ENCODE measurements around the gene KIAA1210. TPM values are rescaled to one million over a fixed set of nuclear protein-coding genes. Genes with fewer than 3 reads are reported as not detected.

The KIAA1210 gene
- total RNA-seq: not detected

DNA sequence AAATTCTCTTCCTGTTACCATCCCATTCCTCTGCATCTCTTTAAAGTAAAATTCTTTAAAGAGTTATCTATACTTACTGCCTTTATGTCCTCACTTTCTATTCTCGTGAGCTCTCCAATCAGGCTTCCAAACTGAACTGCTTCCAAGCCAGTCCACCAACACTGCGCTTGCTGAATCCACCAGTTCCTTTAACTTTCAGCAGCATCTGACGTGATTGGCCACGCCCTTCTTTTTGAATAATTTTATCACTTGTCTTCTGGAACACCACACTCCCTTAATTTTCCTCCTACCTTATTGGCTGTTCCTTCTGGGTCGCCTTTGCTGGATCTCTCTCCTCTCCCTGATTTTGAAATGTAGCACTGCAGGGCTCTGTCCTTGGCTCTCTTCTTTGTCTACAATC lies at the start of gene KIAA1210:
TSS of gene KIAA1210 (minus strand) at position 163 of the 400 bp plus-strand sequence. CDS start 4,170 bp downstream, outside the sequence.

GRCh38 chrX:119072744-119073143 lies 54.9 kb downstream of the KIAA1210 start, which contains the start of gene CT47C1:
Gene CT47C1, plus strand, starts transcription at chrX:119072993. Its CDS starts 233 bp downstream, at chrX:119073226.

Other genes with a start within 250 kb of the KIAA1210 start
- 1 to 10 TPM in 1 of 2 donors, under 1 TPM in 1; 0.69 to 5.0 TPM for gene LONRF3, start 153.2 kb downstream of the KIAA1210 start, total RNA-seq
- gene CT47C1, start 54.8 kb downstream of the KIAA1210 start, total RNA-seq: not detected
- gene PGRMC1, start 108.5 kb upstream of the KIAA1210 start, total RNA-seq: 10 to 100 TPM; 65.4 to 99.6 TPM

Measured in melanocyte of skin (primary cell).